HepG2 (cell line): ENCODE results near the gene ZBTB46. TPM values are rescaled to one million over a fixed set of nuclear protein-coding genes. Genes with fewer than 3 reads are reported as not detected.
A peak's percentile ranks its signal among the peaks of the same experiment; 100 is the strongest.

Experiments
- GABPB1 ChIP-seq: IDR thresholded peaks from 2 replicates; pipeline ENCODE4 v1.6.1; 2016; ENCODE audit warnings: mild to moderate bottlenecking, missing genetic modification reagents, moderate library complexity, missing compliant biosample characterization
- MED8 ChIP-seq: sonication (generic); formaldehyde crosslinking; IDR thresholded peaks from 2 replicates; pipeline ENCODE4 v1.8.1; 2023; ENCODE audit warnings: mild to moderate bottlenecking, missing genetic modification reagents; ENCODE audit not compliant: insufficient replicate concordance
- MTF1 ChIP-seq: sonication (generic); formaldehyde crosslinking; IDR thresholded peaks from 2 replicates; pipeline ENCODE4 v1.5.0; 2020; ENCODE audit warnings: missing genetic modification reagents
- MTF2 ChIP-seq: sonication (generic); formaldehyde crosslinking; IDR thresholded peaks from 2 replicates; pipeline ENCODE4 v1.5.0; 2020; ENCODE audit warnings: missing genetic modification reagents, borderline replicate concordance
- NKX3-1 ChIP-seq: sonication (generic); formaldehyde crosslinking; IDR thresholded peaks from 2 replicates; pipeline ENCODE4 v1.5.0; 2020; ENCODE audit warnings: missing genetic modification reagents
- NPAS2 ChIP-seq: sonication (generic); formaldehyde crosslinking; IDR thresholded peaks from 2 replicates; pipeline ENCODE4 v1.8.0; 2022; ENCODE audit warnings: mild to moderate bottlenecking, missing genetic modification reagents, borderline replicate concordance
- POLR2A ChIP-seq, 2 experiments: IDR thresholded peaks; 2 replicates each; pipeline ENCODE4 v1.6.1; 2011; ENCODE audit warnings: low read depth in 2 of 2, low read length in 2 of 2, mild to moderate bottlenecking in 1 of 2, moderate library complexity in 1 of 2; ENCODE audit not compliant: insufficient read depth in 1 of 2
- SALL1 ChIP-seq: sonication (generic); formaldehyde crosslinking; IDR thresholded peaks from 2 replicates; pipeline ENCODE4 v1.8.0; 2022; ENCODE audit warnings: mild to moderate bottlenecking, missing genetic modification reagents
- SIN3A ChIP-seq: IDR thresholded peaks from 2 replicates; pipeline ENCODE4 v1.6.1; 2011; ENCODE audit warnings: low read depth, mild to moderate bottlenecking, control low read depth, low read length, borderline replicate concordance
- ZKSCAN8 ChIP-seq: IDR thresholded peaks from 2 replicates; pipeline ENCODE4 v1.6.1; 2016; ENCODE audit warnings: borderline replicate concordance, missing genetic modification reagents, missing compliant biosample characterization
- ZNF143 ChIP-seq: sonication (generic); formaldehyde crosslinking; IDR thresholded peaks from 2 replicates; pipeline ENCODE4 v1.4.0; 2020; ENCODE audit warnings: missing genetic modification reagents
- ZNF296 ChIP-seq: sonication (generic); formaldehyde crosslinking; conservative IDR thresholded peaks from 2 replicates; pipeline ENCODE4 v1.5.0; 2020; ENCODE audit warnings: mild to moderate bottlenecking, missing genetic modification reagents
- ZNF350 ChIP-seq: sonication (generic); formaldehyde crosslinking; IDR thresholded peaks from 2 replicates; pipeline ENCODE4 v1.4.0; 2020; ENCODE audit warnings: mild to moderate bottlenecking, low read depth, missing genetic modification reagents, borderline replicate concordance
- ZNF546 ChIP-seq: sonication (generic); formaldehyde crosslinking; conservative IDR thresholded peaks from 2 replicates; pipeline ENCODE4 v1.8.1; 2023; ENCODE audit warnings: mild to moderate bottlenecking, missing genetic modification reagents
- polyA plus RNA-seq, 8 experiments: library from polyadenylated mRNA; depleted of rRNA in 3 of 8; stranded (reverse) in 7 of 8; unstranded in 1 of 8; fragments of >200 nt; fragmentation: Illumina TruSeq in 4 of 8; extraction: Trizol in 4 of 8; gene quantifications; 2 replicates each; pipeline versions ENCODE4 v1.2.1 to v1.2.3, GENCODE V29; 2011 to 2016; ENCODE audit warnings: low read depth in 4 of 8, missing spikeins in 1 of 8, mixed read lengths in 1 of 8; ENCODE audit not compliant: insufficient read depth in 1 of 8
- total RNA-seq, 5 experiments: library from RNA; depleted of rRNA; stranded (reverse); fragments of >200 nt; fragmentation: Illumina TruSeq; extraction: Trizol; gene quantifications; 2 replicates each; pipeline ENCODE4 v1.2.3, GENCODE V29; 2016; ENCODE audit warnings: low read depth in 1 of 5
- TF ChIP-seq, protein P1 (sequence below): sonication (generic); formaldehyde crosslinking; IDR thresholded peaks from 2 replicates; pipeline ENCODE4 v1.4.0; 2020; ENCODE audit warnings: missing genetic modification reagents
- TF ChIP-seq, protein P2 (sequence below): sonication (generic); formaldehyde crosslinking; IDR thresholded peaks from 2 replicates; pipeline ENCODE4 v1.4.0; 2020; ENCODE audit warnings: mild to moderate bottlenecking, missing genetic modification reagents
- TF ChIP-seq, protein P3 (sequence below): sonication (generic); formaldehyde crosslinking; IDR thresholded peaks from 2 replicates; pipeline ENCODE4 v1.8.0; 2022; ENCODE audit warnings: low read depth, missing genetic modification reagents
- TF ChIP-seq, protein P4 (sequence below): sonication (generic); formaldehyde crosslinking; IDR thresholded peaks from 2 replicates; pipeline ENCODE4 v1.4.0; 2020; ENCODE audit warnings: missing genetic modification reagents
- TF ChIP-seq, protein P5 (sequence below): sonication (generic); formaldehyde crosslinking; IDR thresholded peaks from 2 replicates; pipeline ENCODE4 v1.4.0; 2020; ENCODE audit warnings: mild to moderate bottlenecking, missing genetic modification reagents, borderline replicate concordance
- TF ChIP-seq, protein P6 (sequence below): sonication (generic); formaldehyde crosslinking; IDR thresholded peaks from 2 replicates; pipeline ENCODE4 v1.8.1; 2022; ENCODE audit warnings: mild to moderate bottlenecking, missing genetic modification reagents

The ZBTB46 gene
- total and polyA plus RNA-seq, 2 of the 13 experiments (the other 11 are each of a cell fraction or from before 2014, with no cell fraction given): 1.6 to 13.5 TPM

DNA sequence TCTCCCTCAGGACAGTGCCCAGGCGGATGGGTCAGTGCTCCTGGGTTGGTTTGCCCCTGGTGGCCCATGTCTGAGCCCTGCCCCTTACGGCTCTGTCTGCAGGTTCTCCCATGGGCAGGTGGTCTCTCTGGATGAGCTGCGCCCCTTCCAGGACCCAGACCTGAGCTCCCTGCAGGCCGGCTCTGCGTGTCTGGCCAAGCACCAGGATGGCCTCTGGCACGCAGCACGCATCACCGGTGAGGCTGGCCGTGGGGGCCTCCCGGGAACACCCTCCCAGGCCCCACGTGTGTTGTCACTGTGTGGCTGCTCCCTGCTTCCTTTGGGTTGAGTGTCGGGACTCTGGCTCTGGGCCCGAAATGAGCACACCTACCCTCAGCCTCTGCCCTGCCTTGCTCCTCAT lies 97.9 kb downstream of the ZBTB46 start (continued):
- TF ChIP-seq, protein P1, sequence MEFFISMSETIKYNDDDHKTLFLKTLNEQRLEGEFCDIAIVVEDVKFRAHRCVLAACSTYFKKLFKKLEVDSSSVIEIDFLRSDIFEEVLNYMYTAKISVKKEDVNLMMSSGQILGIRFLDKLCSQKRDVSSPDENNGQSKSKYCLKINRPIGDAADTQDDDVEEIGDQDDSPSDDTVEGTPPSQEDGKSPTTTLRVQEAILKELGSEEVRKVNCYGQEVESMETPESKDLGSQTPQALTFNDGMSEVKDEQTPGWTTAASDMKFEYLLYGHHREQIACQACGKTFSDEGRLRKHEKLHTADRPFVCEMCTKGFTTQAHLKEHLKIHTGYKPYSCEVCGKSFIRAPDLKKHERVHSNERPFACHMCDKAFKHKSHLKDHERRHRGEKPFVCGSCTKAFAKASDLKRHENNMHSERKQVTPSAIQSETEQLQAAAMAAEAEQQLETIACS (CRISPR knock-in tag): no peak
- TF ChIP-seq ZKSCAN8 (CRISPR knock-in tag) (no peak), MTF1 (CRISPR knock-in tag) (no peak), ZNF350 (CRISPR knock-in tag) (no peak), POLR2A (IDR thresholded peaks at IDR 0.05; ENCODE audit: insufficient read depth in 1 of 2, low read depth in 2 of 2, low read length in 2 of 2) (peak in 1 of 2 experiments; percentile 17; a peak in 1 of 4 replicates), NKX3-1 (CRISPR knock-in tag) (no peak), GABPB1 (CRISPR knock-in tag) (no peak), MTF2 (CRISPR knock-in tag) (no peak), ZNF296 (no peak), SALL1 (CRISPR knock-in tag) (no peak), NPAS2 (CRISPR knock-in tag) (no peak), ZNF143 (no peak), MED8 (CRISPR knock-in tag) (no peak), ZNF546 (CRISPR knock-in tag) (no peak), SIN3A (no peak)
- TF ChIP-seq, protein P2, sequence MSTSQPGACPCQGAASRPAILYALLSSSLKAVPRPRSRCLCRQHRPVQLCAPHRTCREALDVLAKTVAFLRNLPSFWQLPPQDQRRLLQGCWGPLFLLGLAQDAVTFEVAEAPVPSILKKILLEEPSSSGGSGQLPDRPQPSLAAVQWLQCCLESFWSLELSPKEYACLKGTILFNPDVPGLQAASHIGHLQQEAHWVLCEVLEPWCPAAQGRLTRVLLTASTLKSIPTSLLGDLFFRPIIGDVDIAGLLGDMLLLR (CRISPR knock-in tag): no peak
- TF ChIP-seq, protein P3, sequence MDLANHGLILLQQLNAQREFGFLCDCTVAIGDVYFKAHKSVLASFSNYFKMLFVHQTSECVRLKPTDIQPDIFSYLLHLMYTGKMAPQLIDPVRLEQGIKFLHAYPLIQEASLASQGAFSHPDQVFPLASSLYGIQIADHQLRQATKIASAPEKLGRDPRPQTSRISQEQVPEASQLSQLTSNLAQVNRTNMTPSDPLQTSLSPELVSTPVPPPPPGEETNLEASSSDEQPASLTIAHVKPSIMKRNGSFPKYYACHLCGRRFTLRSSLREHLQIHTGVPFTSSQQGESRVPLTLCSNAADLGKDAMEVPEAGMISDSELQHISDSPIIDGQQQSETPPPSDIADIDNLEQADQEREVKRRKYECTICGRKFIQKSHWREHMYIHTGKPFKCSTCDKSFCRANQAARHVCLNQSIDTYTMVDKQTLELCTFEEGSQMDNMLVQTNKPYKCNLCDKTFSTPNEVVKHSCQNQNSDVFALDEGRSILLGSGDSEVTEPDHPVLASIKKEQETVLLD (CRISPR knock-in tag): no peak
- TF ChIP-seq, protein P4, sequence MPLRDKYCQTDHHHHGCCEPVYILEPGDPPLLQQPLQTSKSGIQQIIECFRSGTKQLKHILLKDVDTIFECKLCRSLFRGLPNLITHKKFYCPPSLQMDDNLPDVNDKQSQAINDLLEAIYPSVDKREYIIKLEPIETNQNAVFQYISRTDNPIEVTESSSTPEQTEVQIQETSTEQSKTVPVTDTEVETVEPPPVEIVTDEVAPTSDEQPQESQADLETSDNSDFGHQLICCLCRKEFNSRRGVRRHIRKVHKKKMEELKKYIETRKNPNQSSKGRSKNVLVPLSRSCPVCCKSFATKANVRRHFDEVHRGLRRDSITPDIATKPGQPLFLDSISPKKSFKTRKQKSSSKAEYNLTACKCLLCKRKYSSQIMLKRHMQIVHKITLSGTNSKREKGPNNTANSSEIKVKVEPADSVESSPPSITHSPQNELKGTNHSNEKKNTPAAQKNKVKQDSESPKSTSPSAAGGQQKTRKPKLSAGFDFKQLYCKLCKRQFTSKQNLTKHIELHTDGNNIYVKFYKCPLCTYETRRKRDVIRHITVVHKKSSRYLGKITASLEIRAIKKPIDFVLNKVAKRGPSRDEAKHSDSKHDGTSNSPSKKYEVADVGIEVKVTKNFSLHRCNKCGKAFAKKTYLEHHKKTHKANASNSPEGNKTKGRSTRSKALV (CRISPR knock-in tag): no peak
- TF ChIP-seq, protein P5, sequence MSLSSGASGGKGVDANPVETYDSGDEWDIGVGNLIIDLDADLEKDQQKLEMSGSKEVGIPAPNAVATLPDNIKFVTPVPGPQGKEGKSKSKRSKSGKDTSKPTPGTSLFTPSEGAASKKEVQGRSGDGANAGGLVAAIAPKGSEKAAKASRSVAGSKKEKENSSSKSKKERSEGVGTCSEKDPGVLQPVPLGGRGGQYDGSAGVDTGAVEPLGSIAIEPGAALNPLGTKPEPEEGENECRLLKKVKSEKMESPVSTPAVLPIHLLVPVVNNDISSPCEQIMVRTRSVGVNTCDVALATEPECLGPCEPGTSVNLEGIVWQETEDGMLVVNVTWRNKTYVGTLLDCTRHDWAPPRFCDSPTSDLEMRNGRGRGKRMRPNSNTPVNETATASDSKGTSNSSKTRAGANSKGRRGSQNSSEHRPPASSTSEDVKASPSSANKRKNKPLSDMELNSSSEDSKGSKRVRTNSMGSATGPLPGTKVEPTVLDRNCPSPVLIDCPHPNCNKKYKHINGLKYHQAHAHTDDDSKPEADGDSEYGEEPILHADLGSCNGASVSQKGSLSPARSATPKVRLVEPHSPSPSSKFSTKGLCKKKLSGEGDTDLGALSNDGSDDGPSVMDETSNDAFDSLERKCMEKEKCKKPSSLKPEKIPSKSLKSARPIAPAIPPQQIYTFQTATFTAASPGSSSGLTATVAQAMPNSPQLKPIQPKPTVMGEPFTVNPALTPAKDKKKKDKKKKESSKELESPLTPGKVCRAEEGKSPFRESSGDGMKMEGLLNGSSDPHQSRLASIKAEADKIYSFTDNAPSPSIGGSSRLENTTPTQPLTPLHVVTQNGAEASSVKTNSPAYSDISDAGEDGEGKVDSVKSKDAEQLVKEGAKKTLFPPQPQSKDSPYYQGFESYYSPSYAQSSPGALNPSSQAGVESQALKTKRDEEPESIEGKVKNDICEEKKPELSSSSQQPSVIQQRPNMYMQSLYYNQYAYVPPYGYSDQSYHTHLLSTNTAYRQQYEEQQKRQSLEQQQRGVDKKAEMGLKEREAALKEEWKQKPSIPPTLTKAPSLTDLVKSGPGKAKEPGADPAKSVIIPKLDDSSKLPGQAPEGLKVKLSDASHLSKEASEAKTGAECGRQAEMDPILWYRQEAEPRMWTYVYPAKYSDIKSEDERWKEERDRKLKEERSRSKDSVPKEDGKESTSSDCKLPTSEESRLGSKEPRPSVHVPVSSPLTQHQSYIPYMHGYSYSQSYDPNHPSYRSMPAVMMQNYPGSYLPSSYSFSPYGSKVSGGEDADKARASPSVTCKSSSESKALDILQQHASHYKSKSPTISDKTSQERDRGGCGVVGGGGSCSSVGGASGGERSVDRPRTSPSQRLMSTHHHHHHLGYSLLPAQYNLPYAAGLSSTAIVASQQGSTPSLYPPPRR (CRISPR knock-in tag): no peak
- TF ChIP-seq, protein P6, sequence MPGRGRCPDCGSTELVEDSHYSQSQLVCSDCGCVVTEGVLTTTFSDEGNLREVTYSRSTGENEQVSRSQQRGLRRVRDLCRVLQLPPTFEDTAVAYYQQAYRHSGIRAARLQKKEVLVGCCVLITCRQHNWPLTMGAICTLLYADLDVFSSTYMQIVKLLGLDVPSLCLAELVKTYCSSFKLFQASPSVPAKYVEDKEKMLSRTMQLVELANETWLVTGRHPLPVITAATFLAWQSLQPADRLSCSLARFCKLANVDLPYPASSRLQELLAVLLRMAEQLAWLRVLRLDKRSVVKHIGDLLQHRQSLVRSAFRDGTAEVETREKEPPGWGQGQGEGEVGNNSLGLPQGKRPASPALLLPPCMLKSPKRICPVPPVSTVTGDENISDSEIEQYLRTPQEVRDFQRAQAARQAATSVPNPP (CRISPR knock-in tag): no peak
